HG02763 (cell line): ENCODE results near the gene NDST1.

Experiments used
- ATAC-seq: cut with Tn5 transposase; IDR thresholded peaks from one replicate; pipeline ENCODE4 v1.9.1; 2021; ENCODE audit warnings: mild to moderate bottlenecking, moderate library complexity; ENCODE audit not compliant: unreplicated experiment

NDST1 gene

GRCh38 chr5:150561571-150562275 lies 53.8 kb downstream of the NDST1 start:
- no peak for ATAC-seq

DNA sequence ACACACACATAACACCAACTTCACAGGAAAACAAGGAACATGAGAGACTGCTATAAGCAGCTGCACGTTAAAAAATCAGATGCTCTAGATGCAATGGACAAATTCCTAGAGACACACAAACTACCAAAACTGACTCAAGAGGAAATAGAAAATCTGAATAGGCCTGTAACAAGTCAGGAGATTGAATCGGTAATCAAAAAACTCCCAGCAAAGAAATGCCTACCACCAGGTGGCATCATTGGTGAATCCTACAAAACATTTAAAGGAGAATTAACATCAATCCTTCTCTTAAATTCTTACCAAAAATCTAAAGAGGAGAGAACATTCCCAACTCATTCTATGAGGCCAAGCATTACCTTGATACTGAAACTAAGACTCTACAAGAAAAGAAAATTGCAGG lies 54.9 kb downstream of the NDST1 start:
- no peak for ATAC-seq

DNA sequence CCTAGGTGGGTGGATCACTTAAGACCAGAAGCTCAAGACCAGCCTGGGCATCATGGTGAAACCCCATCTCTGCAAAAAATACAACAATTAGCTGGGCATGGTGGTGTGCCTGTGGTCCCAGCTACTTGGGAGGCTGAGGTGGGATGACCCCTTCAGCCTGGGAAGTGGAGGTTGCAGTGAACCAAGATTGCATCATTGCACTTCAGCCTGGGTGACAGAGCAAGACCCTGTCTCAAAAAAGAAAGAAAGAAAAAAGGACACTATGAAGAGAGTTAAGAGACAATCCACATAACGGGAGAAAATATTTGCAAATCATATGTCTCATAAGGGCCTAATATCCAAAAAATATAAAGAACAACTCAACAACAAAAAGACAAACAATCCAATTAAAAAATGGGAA lies 57.9 kb downstream of the NDST1 start:
- no peak for ATAC-seq

DNA sequence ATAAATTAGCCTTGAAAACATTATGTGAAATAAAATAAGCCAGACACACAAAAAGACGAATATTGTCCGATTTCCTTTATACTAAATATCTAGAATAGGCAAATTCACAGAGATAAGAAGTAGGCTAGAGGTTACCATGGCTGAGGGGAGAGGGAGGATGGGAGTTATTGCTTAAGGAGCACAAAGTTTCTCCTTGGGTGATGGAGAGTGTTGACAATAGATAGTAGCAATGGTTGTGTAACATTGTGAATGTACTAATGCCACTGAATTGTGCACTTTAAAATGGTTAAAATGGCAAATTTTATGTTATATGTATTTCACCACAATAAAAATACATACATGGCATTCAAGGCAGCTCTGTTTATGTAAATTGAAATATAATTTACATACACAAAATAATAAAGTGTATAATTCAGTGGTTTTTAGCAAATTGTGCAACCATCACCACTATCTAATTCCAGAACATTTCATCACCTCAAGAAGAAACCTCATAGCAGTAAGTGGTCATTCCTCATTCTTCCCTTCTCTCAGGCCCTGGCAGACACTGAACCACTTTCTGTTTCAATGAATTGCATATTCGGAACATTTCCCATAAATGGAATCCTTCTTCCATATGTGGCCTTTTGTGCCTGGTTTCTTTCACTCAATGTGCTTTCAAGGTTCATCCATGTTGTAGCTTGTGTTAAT lies 59.2 kb downstream of the NDST1 start:
- ATAC-seq: no peak

DNA sequence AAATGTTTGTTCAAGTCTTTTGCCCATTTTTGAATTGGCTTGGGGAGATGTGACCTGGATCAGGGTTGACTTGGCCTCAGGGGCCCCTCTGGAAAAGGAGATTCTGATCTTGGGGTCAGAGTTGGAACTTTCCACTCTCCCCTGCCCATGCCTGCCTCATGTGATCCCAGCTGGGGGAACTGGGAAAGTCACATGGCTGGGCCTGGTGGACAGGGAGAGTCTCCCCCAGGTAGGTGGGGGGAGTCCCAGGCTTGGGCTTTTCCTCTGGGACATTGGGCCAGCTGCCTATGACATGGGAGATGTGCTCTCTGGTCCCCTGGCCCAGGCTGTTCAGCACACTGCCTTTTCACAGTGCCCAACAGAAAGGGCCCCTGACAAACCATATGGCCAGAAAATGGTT lies 60.7 kb downstream of the NDST1 start:
- ATAC-seq: no peak

DNA sequence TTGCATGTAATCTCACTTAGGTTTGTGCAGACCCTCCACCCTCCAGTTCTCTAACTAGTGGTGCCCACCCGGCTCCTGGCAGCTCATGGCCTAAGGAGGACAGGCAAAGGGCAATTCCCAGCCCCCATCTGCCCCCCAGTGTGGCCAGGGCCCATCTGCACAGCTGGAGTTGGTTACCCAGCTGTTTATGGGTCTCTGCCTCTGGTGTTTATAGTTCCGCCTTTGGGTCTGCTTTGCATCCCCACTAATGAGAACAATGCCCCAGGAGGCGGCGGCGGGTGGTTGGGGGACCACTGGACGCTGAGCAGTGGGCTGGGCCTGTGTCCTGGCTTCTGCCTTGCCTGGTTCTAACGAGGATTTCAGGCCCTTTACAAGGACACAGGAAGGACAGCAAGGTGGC lies 62.4 kb downstream of the NDST1 start:
- ATAC-seq: no peak

DNA sequence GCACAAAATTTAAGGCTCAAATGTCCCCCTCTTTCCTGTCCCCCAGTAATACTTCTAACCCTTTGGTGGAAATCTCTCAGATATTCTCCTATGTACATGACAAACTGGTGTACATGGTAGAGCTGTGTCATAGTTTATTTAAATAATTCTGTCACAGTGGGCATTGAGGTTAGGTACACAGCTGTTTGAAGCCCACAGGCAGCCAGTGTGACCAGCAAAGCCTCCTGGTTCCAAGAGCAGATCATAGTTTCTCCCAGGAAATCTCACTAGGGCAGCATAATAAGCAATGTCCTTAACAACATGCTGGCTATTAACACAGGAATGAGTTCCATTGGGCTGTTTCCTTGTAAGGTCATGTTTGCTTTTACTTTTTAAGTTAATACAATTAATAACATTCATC lies 63.9 kb downstream of the NDST1 start:
- no peak for ATAC-seq

DNA sequence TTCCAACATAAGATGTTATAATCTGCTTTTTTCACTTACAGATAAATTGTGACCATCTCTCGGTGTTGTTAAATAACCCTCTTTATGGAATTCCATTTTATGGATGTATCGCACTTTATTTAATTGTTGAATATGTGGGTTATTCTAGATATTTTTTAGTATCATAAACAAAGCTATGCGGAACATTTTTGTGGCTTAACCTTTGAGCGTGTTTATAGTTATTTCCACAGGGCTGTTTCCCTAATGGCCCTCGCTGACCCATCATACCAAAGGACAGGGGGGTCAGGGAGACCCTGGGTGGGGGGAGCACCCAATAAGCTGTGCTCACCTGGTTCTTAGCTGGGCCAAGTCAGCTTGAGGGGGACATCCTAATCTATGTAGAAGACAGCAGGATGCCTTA lies 65.3 kb downstream of the NDST1 start:
- ATAC-seq: no peak

DNA sequence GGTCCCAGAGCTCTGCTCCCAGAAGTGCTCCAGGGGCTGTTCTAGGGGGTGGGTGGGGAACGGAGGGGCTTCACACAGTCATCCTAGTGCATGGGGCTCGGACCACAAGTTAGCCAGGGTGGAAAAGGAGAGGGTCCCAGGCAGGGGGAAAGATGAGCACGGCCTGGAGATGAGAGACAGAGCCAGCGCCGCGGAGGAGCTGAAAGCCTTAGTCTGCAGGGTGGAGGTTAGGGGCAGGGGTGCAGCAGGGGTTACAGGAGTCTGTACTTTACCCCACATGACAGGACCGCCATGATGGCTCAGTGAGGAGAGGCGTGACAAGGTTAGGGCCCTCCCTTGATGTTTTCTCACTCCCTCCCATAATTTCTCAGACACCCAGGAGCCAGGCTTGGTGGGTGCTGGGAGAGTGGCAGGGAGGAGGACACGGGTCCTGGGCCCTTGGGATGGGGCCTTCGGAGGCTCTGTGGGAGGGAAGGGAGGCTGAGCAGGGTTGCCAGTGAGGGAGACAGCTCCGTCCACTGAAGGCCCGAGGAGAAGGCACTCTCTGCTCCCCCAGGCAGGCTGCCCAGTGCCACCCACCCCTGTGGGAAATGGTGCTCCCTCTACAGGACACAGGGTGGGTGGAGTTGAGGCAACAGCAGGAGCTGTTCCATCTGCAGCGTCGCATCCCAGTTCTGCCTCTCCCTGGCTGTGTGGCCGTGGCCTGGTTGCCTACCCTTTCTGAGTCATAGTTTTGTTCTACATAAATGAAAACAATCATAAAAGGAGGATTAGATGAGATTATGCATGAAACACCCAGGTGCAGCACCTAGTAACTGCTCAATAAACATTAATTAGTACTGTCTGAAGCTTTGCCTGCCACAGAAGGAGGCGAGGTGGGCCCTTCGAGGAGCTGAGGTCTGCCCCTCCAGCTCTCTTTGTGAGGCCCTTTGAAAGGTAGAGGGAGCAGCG lies 66.2 kb downstream of the NDST1 start:
- no peak for ATAC-seq

- no peak for ATAC-seq
Measured at GRCh38 chr5:150574818-150575547, 67.1 kb downstream of the NDST1 start.

DNA sequence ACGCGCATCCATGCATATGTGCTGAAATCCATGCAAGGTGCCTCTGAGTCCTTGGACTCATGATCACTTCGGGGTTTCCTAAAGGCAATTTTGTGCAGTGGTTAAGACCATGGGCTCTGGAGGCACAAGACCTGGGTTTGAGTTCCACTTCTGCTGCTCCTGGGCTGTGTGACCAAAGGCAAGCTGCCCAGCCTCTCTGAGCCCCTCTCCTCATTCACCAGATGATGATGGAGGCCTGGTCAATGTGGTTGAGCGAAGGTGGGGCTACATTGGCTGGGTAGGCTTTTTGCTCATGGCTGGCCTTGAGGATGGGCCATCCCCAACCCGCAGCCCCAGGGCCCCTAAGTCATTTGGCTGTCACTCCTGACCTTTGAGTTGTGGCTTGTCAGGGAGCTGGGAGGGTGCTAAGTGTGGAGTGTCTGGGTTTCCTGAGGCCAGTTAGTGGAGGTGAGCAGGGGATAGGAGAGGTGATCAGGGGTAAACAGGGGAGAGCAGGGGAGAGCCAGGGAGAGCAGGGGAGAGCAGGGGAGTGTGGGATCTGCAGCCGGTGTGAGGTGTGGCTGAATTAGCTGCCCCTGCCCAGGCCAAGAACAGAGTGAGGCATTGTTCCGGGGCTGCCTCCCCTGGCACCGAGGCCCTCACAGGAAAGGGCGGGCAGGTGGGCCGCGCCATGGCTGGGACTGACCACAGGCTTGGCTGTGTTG lies 68.0 kb downstream of the NDST1 start:
- no peak for ATAC-seq

GRCh38 chr5:150576449-150576949 lies 68.6 kb downstream of the NDST1 start:
- ATAC-seq: no peak

- no peak for ATAC-seq
Measured at GRCh38 chr5:150577378-150578139, 69.6 kb downstream of the NDST1 start.

DNA sequence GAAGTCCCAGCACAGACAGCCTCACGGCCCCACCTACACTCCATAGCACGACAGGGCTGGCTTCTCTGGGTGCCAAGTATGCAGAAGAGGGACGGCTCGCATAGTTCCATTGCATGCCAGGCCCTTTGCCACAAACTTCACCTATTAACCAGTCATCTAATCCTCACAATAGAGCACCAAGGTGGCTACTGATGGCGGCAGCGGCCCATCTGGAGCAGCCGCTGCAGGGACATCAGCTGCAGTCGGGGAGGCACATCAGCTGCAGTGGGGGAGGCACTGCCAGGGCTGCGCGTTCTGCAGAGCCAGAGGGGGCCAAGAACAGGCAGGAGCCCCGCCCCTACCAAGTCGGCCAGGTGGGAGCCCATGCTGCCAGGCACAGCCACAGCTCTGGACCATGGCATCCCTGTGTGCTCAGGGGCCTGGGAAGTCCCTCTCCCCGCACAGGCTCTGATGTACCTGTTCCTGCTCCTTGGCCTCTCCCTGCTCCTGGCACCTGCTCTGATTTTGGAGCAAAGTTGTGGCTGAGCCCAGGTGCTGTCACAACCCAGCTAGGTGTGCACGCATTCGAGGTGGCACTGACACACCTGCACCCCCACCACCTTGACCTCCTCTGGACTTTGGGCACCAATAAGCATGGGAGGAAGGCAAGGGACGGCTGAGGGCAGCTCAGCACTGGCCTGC lies 71.0 kb downstream of the NDST1 start:
- ATAC-seq: no peak

- ATAC-seq: no peak
Measured at GRCh38 chr5:150579462-150580400, 71.8 kb downstream of the NDST1 start.

DNA sequence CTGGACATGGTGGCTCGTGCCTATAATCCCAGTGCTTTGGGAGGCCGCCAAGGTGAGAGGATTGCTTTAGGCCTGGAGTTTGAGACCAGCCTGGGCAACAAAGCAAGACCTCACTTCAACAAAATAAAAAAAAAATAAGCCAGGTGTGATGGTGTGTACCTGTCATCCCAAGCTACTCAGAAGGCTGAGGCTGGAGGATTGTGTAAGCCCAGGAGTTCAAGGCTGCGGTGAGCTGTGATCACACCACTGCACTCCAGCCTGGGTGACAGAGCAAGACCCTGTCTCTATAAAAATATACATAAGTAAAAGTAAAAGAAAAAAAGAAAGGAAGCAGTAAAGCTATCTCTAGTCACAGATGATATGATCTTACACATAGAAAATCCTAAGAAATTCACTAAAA lies 73.0 kb downstream of the NDST1 start:
- no peak for ATAC-seq

GRCh38 chr5:150582241-150583109 lies 74.5 kb downstream of the NDST1 start:
- ATAC-seq: no peak
